Psoas muscle (tissue), 8 donors: ENCODE results near the gene PSIP1. TPM values are rescaled to one million over a fixed set of nuclear protein-coding genes. Genes with fewer than 3 reads are reported as not detected.
"Not testable (repeated sequence)": the region's sequence is repeated elsewhere in the genome, so short reads cannot be mapped to it uniquely, and the experiment has no call there.

ENCODE experiments used
- ATAC-seq, 4 donors: fragments of 200-7000 bp; cut with Tn5 transposase; one replicate each; pipeline ENCODE4 v1.9.1; 2020; ENCODE audit warnings: moderate library complexity in 3 of 4, mild to moderate bottlenecking in 2 of 4
- DNase-seq, 2 donors: peaks; one replicate each; pipeline ENCODE4 v3.0.0-alpha.2; 2020
- H3K27ac ChIP-seq: fragments of 200-600 bp; one replicate; pipeline ENCODE4 v1.8.0; 2022
- H3K27me3 ChIP-seq, 3 donors: fragments of 200-600 bp in 1 of 3; one replicate each; pipeline versions ENCODE4 v1.6.1 to v1.8.0; 2013 to 2022; ENCODE audit warnings: low read length in 2 of 3, mild to moderate bottlenecking in 2 of 3, moderate library complexity in 1 of 3; ENCODE audit not compliant: insufficient read depth in 3 of 3
- H3K36me3 ChIP-seq, 2 donors: fragments of 200-600 bp in 1 of 2; one replicate each; pipeline versions ENCODE4 v1.6.1 to v1.8.0; 2013 to 2022; ENCODE audit warnings: low read depth in 1 of 2, mild to moderate bottlenecking in 1 of 2, moderate library complexity in 1 of 2; ENCODE audit not compliant: insufficient read depth in 1 of 2
- H3K4me1 ChIP-seq: fragments of 200-600 bp; one replicate; pipeline ENCODE4 v1.8.0; 2022
- H3K4me3 ChIP-seq: fragments of 200-600 bp; one replicate; pipeline ENCODE4 v1.8.0; 2022; ENCODE audit warnings: mild to moderate bottlenecking
- H3K9me3 ChIP-seq: fragments of 200-600 bp; one replicate; pipeline ENCODE4 v1.8.0; 2022
- CTCF ChIP-seq: fragments of 200-600 bp; IDR thresholded peaks from one replicate; pipeline ENCODE4 v1.8.0; 2022; ENCODE audit warnings: antibody characterized with exemption
- WGBS, 3 donors: extraction: QIAGEN DNeasy Blood & Tissue Kit; methylation state at CpG; one replicate each; pipeline versions ENCODE4 v1.1.6 to v1.1.7; 2013; 5-methylcytosine and 5-hydroxymethylcytosine counted together
- intact Hi-C, 2 donors: fragments of 100-400 bp; cut with DNase I; formaldehyde crosslinking; loops; one replicate each; pipeline versions ENCODE4 v1.11.0 to v1.14.2; 2022
- polyA plus RNA-seq, 3 donors: library from polyadenylated mRNA; stranded (reverse); fragments of 200-250 nt; gene quantifications; one replicate each; pipeline ENCODE4 v1.2.3, GENCODE V29; 2013
- total RNA-seq, 4 donors: library from RNA; stranded (reverse); fragmentation: NEBNext Ultra II Directional in 2 of 4; extraction: Animal tissue kit (Norgen Biotek cat#: 25700) in 2 of 4; gene quantifications; one replicate each; pipeline versions ENCODE4 v1.2.1 to v1.2.4, GENCODE V29; 2021 to 2023
- donor health status: healthy with polysubstance abuse.
- donor health status: DM: no; HTN: no; CAD: no; lungs with moderate emphysema.
- donor health status: Bipolar disorder and iron deficiency.
- donor health status: healthy.
- donor health status: DM: yes; HTN: yes; CAD: no.
- donor health status: DM: no; HTN: no; CAD: no.
- donor health status: DM: no; HTN: no; CAD: no.
- donor health status: DM: yes; HTN: yes; CAD: no.

The PSIP1 gene
- total and polyA plus RNA-seq, 7 donors: 5.3 to 19.2 (median 13.0) TPM

- no peaks in the 10 kb centered on the region for H3K36me3 ChIP-seq
- no peak for TF ChIP-seq CTCF
- no peaks in the 10 kb centered on the region for H3K4me1 ChIP-seq
- no peaks in the 10 kb centered on the region for H3K27me3 ChIP-seq
- H3K4me3 ChIP-seq: no peak overlapping the region
- WGBS, 3 donors: 63 to 68% (median 67%) methylated on average over 4 of the region's 4 CpGs
- no peaks in the 10 kb centered on the region for H3K9me3 ChIP-seq
- no peak overlapping the region for H3K27ac ChIP-seq
- no peak for DNase-seq
- no peak for ATAC-seq
- intact Hi-C loops: no loop called here
Observed at GRCh38 chr9:15529566-15530324, 19.0 kb upstream of the PSIP1 start.

GRCh38 chr9:15527035-15527434 is 16.3 kb upstream of the PSIP1 start:
- H3K4me1 ChIP-seq, ATAC-seq, H3K36me3 ChIP-seq, DNase-seq, H3K27ac ChIP-seq, H3K9me3 ChIP-seq, intact Hi-C loops, H3K4me3 ChIP-seq, H3K27me3 ChIP-seq: not testable (repeated sequence)
- 88 to 89% (median 89%) methylated on average over 5 of the region's 5 CpGs for WGBS, 3 donors

- no peak for ATAC-seq
- Histone ChIP-seq H3K4me3 (no peak overlapping the region), H3K4me1 (no peaks in the 10 kb centered on the region), H3K27me3 (no peaks in the 10 kb centered on the region), H3K36me3 (no peaks in the 10 kb centered on the region), H3K27ac (no peak overlapping the region), H3K9me3 (no peaks in the 10 kb centered on the region)
- intact Hi-C loops: no loop called here
- DNase-seq: no peak
- 48 to 98% (median 98%) methylated on average over 2 of the region's 2 CpGs for WGBS, 3 donors
- no peak for TF ChIP-seq CTCF
Observed at GRCh38 chr9:15525958-15526357, 15.2 kb upstream of the PSIP1 start.

- no peak for DNase-seq
- intact Hi-C loops: no loop called here
- no peak overlapping the region for H3K4me3 ChIP-seq
- H3K36me3 ChIP-seq: no peaks in the 10 kb centered on the region
- no peak for TF ChIP-seq CTCF
- no peaks in the 10 kb centered on the region for H3K4me1 ChIP-seq
- 67 to 72% (median 71%) methylated on average over 8 of the region's 8 CpGs for WGBS, 3 donors
- H3K9me3 ChIP-seq: no peaks in the 10 kb centered on the region
- no peak for ATAC-seq
- H3K27ac ChIP-seq: no peak overlapping the region
- H3K27me3 ChIP-seq: no peaks in the 10 kb centered on the region
Observed at GRCh38 chr9:15524845-15525455, 14.2 kb upstream of the PSIP1 start.

- intact Hi-C loops: no loop called here
Observed at GRCh38 chr9:15522130-15522755, 11.5 kb upstream of the PSIP1 start.

More at GRCh38 chr9:15522130-15522755, 11.5 kb upstream of the PSIP1 start:
- Histone ChIP-seq H3K4me1 (no peaks in the 10 kb centered on the region), H3K9me3 (no peaks in the 10 kb centered on the region), H3K4me3 (no peak overlapping the region), H3K27ac (no peak overlapping the region), H3K27me3 (no peaks in the 10 kb centered on the region), H3K36me3 (no peaks in the 10 kb centered on the region)
- ATAC-seq: no peak
- DNase-seq: no peak
- TF ChIP-seq CTCF: no peak
- 90 to 95% (median 92%) methylated on average over 3 of the region's 3 CpGs for WGBS, 3 donors
